Muscle layer of duodenum (tissue), 2 donors: ENCODE measurements around the gene ODF2.

Experiments used
- H3K27ac ChIP-seq: one replicate; pipeline ENCODE4 v1.7.0; 2013; ENCODE audit warnings: mild to moderate bottlenecking, low read length
- H3K27me3 ChIP-seq: one replicate; pipeline ENCODE4 v1.7.0; 2013; ENCODE audit warnings: low read depth, mild to moderate bottlenecking, control low read depth, low read length
- H3K36me3 ChIP-seq, 2 donors: one replicate each; pipeline ENCODE4 v1.7.0; 2013; ENCODE audit warnings: low read length in 2 of 2, control low read depth in 1 of 2, mild to moderate bottlenecking in 1 of 2; ENCODE audit not compliant: insufficient read depth in 2 of 2, control insufficient read depth in 1 of 2
- H3K4me1 ChIP-seq, 2 donors: one replicate each; pipeline ENCODE4 v1.7.0; 2013; ENCODE audit warnings: low read length in 2 of 2, mild to moderate bottlenecking in 2 of 2, control low read depth in 1 of 2, moderate library complexity in 1 of 2; ENCODE audit not compliant: insufficient read depth in 2 of 2, control insufficient read depth in 1 of 2
- H3K4me3 ChIP-seq, 2 donors: one replicate each; pipeline ENCODE4 v1.7.0; 2013; ENCODE audit warnings: low read length in 2 of 2, low read depth in 1 of 2, mild to moderate bottlenecking in 1 of 2
- H3K9me3 ChIP-seq, 2 donors: one replicate each; pipeline ENCODE4 v1.7.0; 2013; ENCODE audit warnings: low read length in 2 of 2, control low read depth in 1 of 2, mild to moderate bottlenecking in 1 of 2; ENCODE audit not compliant: control insufficient read depth in 1 of 2
- donor health status: healthy.

The ODF2 gene

GRCh38 chr9:128456613-128457061, 831 bp downstream of the ODF2 start:
- Histone ChIP-seq H3K36me3 (peaks cover 11 to 15% of the 10 kb centered on the region in 2 donors), H3K27me3 (no peaks in the 10 kb centered on the region), H3K4me3 (peak overlapping the region; percentile 81 to 93), H3K4me1 (peaks cover 0 to 8% of the 10 kb centered on the region in 2 donors), H3K9me3 (no peaks in the 10 kb centered on the region), H3K27ac (peak overlapping the region; percentile 60)

GRCh38 chr9:128457207-128457606, 1.4 kb downstream of the ODF2 start:
- no peaks in the 10 kb centered on the region for H3K27me3 ChIP-seq
- H3K36me3 ChIP-seq: peaks cover 11 to 18% of the 10 kb centered on the region in 2 donors
- H3K9me3 ChIP-seq: no peaks in the 10 kb centered on the region
- H3K4me1 ChIP-seq: peaks cover 0 to 8% of the 10 kb centered on the region in 2 donors
- H3K4me3 ChIP-seq: peak overlapping the region; percentile 81 to 93
- H3K27ac ChIP-seq: no peak overlapping the region

DNA sequence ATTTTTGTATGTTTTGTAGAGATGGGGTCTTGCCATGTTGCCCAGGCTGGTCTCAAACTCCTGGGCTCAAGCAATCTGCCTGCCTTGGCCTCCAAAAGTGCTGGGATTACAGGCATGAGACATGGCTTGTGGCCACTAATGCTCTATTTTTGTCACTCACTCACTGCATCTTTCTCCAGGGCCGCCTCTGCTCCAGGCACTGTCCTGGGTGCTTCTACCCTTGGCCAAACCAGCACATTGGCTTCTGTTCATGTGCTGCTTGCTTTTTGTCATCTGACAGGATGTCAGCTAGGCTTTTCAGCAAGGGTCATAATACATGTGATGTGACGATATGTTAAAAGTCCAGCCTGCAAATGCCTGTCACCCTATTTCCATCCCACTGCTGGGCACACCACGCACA, 3.2 kb downstream of the ODF2 start:
- Histone ChIP-seq H3K4me1 (peaks cover 0 to 8% of the 10 kb centered on the region in 2 donors), H3K9me3 (no peaks in the 10 kb centered on the region), H3K27ac (no peak overlapping the region), H3K27me3 (no peaks in the 10 kb centered on the region), H3K4me3 (no peak overlapping the region), H3K36me3 (peaks cover 11 to 32% of the 10 kb centered on the region in 2 donors)

DNA sequence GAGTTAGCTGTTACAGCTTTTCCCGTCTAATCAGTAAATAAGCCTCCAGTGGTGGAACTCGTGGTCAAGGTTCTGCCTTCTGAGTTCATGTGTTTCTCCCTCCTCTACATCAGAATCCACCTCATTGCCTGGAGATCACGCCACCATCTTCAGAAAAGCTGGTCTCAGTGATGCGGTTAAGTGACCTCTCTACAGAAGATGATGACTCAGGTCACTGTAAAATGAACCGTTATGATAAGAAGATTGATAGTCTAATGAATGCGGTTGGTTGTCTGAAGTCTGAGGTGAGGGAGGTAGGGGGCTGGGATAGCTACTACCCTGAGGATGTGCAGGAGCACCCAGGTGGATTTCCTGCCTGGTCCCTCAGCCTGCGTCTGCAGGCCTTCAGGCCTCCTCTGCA, 13.3 kb downstream of the ODF2 start:
- Histone ChIP-seq H3K27me3 (no peaks in the 10 kb centered on the region), H3K4me1 (no peaks in the 10 kb centered on the region), H3K36me3 (peaks cover 20 to 40% of the 10 kb centered on the region in 2 donors), H3K9me3 (no peaks in the 10 kb centered on the region), H3K4me3 (no peak overlapping the region), H3K27ac (no peak overlapping the region)

DNA sequence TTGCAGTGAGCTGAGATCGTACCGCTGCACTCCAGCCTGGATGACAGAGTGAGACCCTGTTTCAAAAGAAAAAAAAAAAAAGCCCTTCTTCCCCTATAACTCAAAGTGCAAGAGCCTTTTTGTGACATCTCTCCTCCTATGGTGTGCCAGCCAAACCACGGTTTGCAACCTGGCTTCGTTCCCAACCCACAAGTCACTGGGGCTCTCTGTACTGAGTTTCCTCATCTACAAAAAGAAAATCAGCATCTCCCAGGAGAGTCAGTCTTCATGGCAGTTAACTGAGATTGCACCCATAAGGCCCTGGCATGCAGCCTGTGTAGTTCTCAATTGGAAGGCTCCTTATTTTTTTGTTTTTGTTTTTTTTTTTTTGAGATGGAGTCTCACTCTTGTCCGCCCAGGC, 14.8 kb downstream of the ODF2 start:
- H3K4me1 ChIP-seq: no peaks in the 10 kb centered on the region
- H3K27me3 ChIP-seq: no peaks in the 10 kb centered on the region
- H3K4me3 ChIP-seq: no peak overlapping the region
- peaks cover 15 to 41% of the 10 kb centered on the region in 2 donors for H3K36me3 ChIP-seq
- no peak overlapping the region for H3K27ac ChIP-seq
- no peaks in the 10 kb centered on the region for H3K9me3 ChIP-seq

GRCh38 chr9:128473104-128473503, 17.3 kb downstream of the ODF2 start:
- no peak overlapping the region for H3K27ac ChIP-seq
- H3K9me3 ChIP-seq: no peaks in the 10 kb centered on the region
- H3K4me3 ChIP-seq: no peak overlapping the region
- no peaks in the 10 kb centered on the region for H3K27me3 ChIP-seq
- no peaks in the 10 kb centered on the region for H3K4me1 ChIP-seq
- peaks cover 15 to 43% of the 10 kb centered on the region in 2 donors for H3K36me3 ChIP-seq

DNA sequence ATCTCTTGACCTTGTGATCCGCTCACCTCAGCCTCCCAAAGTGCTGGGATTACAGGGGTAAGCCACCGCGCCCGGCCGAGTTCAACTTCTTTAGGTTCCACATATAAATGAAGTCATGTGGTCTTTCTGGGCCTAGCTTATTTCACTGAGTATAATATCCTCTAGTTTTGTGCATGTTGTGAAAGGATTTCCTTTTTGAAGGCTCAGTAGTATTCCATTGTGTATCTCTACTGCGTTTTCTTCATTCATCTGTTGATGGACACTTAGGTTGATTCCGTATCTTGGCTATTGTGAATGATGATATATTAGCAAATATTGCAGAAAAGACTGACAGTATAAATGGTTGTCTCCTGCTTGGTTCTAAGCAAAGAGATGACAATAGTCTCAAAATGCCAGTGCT, 20.1 kb downstream of the ODF2 start:
- Histone ChIP-seq H3K4me1 (no peaks in the 10 kb centered on the region), H3K27ac (no peak overlapping the region), H3K4me3 (no peak overlapping the region), H3K36me3 (peaks cover 17 to 43% of the 10 kb centered on the region in 2 donors), H3K9me3 (no peaks in the 10 kb centered on the region), H3K27me3 (no peaks in the 10 kb centered on the region)

DNA sequence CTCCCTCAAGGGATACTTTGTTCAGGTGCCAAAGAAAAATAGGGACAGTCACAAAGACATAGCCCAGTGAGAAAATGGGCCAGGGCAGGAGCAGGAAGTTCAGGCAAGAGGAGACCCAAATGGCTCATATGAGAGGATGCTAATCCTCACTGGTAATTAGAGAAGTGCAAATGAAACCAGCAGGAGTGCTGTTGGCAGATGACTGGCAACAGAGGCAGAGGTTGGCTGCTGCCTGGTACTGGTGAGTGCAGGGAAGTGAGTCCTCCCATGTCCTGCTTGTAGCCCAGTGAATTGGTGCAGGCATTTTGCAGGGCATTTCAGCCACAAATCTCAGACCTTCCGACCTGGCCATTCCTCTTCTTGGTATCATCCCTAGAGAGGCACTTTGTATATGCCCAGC, 23.5 kb downstream of the ODF2 start:
- no peak overlapping the region for H3K27ac ChIP-seq
- H3K27me3 ChIP-seq: no peaks in the 10 kb centered on the region
- H3K4me1 ChIP-seq: no peaks in the 10 kb centered on the region
- H3K36me3 ChIP-seq: peaks cover 27 to 47% of the 10 kb centered on the region in 2 donors
- H3K4me3 ChIP-seq: no peak overlapping the region
- H3K9me3 ChIP-seq: no peaks in the 10 kb centered on the region

DNA sequence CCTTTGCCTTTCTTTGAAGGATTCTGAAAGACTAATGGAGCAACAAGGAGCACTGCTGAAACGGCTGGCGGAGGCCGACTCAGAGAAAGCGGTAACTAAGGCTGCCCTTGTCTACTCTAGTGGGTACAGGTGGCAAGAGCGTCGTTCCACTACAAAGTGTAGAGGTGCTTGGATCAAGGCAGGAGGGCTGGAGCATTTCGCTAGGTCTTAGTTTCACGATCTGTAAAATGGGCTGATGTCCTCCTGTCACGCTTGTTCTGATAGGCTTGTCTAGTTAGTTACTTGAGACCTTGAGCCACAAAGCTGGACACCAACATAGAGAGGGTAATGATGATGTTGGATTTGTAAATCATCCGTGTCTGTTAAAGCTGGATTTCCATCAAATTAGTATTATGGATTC, 25.8 kb downstream of the ODF2 start:
- H3K4me3 ChIP-seq: no peak overlapping the region
- H3K27ac ChIP-seq: no peak overlapping the region
- H3K9me3 ChIP-seq: no peaks in the 10 kb centered on the region
- H3K4me1 ChIP-seq: no peaks in the 10 kb centered on the region
- peaks cover 37 to 64% of the 10 kb centered on the region in 2 donors for H3K36me3 ChIP-seq
- no peaks in the 10 kb centered on the region for H3K27me3 ChIP-seq

GRCh38 chr9:128482186-128482585, 26.4 kb downstream of the ODF2 start:
- H3K27ac ChIP-seq: no peak overlapping the region
- H3K4me1 ChIP-seq: no peaks in the 10 kb centered on the region
- no peak overlapping the region for H3K4me3 ChIP-seq
- H3K27me3 ChIP-seq: no peaks in the 10 kb centered on the region
- H3K9me3 ChIP-seq: no peaks in the 10 kb centered on the region
- H3K36me3 ChIP-seq: peaks cover 43 to 67% of the 10 kb centered on the region in 2 donors

GRCh38 chr9:128484686-128485413, 29.0 kb downstream of the ODF2 start:
- Histone ChIP-seq H3K4me3 (no peak overlapping the region), H3K27me3 (no peaks in the 10 kb centered on the region), H3K9me3 (no peaks in the 10 kb centered on the region), H3K27ac (no peak overlapping the region), H3K4me1 (no peaks in the 10 kb centered on the region), H3K36me3 (peaks cover 37 to 65% of the 10 kb centered on the region in 2 donors)

DNA sequence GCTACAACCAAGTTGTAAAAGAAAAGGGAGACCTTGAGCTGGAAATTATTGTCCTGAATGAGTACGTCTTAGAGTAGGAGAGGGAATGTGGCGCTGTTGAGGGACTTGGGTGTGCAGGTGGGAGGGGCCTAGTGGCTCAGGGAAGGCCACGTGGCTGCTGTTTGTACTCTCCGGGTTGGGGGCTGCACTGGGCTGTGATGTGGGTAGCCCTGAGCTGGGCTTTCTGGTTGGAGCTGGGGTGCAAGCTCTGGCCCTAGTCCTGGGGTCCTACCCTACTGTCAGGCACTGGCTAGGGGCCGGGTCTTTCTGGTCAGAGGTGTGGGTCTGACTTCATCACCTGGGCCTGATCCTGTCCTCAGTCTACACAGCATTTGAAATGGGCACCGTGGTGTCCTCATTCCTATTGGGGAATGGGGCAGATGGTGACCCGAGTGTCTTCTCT, 29.6 kb downstream of the ODF2 start:
- H3K9me3 ChIP-seq: no peaks in the 10 kb centered on the region
- H3K27ac ChIP-seq: no peak overlapping the region
- H3K36me3 ChIP-seq: peaks cover 37 to 71% of the 10 kb centered on the region in 2 donors
- H3K4me1 ChIP-seq: no peaks in the 10 kb centered on the region
- no peak overlapping the region for H3K4me3 ChIP-seq
- H3K27me3 ChIP-seq: no peaks in the 10 kb centered on the region
